Measurements from ENCODE around the gene PI16. TPM values are rescaled to one million over a fixed set of nuclear protein-coding genes. Genes with fewer than 3 reads are reported as not detected.

PI16 gene
- polyA plus RNA-seq, 1 of the 3 experiments (the other 2 are of a cell fraction): 0.02 TPM

DNA sequence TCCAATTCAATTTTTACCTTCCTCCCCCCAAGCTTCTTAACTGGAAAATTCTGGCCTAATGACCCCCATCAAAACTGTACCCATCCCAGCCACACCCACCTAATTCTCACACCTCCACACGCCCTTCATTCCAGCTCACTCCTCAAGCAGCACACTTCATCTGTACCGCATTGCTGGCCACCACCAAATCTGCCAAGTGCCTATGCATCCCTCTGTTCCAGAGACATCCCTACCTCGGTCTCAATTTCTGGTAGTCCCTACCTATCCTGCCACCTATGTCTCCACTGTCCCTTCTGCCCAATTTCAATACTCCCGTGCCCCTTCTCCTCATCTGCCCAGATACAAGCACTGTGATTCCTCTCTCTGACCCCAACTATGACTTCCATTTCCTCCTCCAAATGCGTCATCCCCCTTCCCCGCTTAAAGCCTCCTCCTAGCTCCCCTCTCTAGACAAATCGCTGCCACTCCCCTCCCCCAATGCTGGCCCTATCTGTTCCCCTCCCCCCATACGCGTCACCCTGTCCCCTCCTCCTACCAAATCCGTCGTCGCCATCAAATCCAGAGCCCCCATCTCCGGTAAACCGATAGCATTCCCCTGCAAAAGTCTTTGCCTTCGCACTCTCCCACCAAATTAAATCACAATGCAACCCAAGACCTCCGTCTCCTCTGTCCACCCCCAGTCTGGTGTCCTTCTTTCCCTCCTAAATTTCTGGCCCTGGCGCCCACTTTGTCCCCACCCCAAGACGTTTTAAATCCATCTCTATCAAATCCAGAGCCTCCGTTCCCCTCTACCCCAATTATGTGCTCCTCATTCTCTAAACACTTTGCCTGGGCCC lies 30.3 kb downstream of the PI16 start:
- 15% methylated on average over 19 of the region's 19 CpGs for WGBS (ENCODE audit: low lambda C conversion rate)
- Histone ChIP-seq H3K27me3 (ENCODE audit: insufficient read depth) (no peaks in the 10 kb centered on the region), H3K36me3 (replicated peaks in 1 of 2; ENCODE audit: control insufficient read depth in 1 of 2, insufficient read depth in 2 of 2, low read length in 1 of 2) (peaks cover 0 to 3% of the 10 kb centered on the region in 2 experiments), H3K4me2 (peak overlapping the region; percentile 82), H3K9me3 (no peaks in the 10 kb centered on the region), H3K9ac (peak overlapping the region; percentile 100), H3K79me2 (ENCODE audit: insufficient read depth) (peaks cover 62% of the 10 kb centered on the region), H3K4me3 (ENCODE audit: low read depth in 2 of 2, low read length in 1 of 2) (peak overlapping the region; percentile 93 to 95), H2AFZ (ENCODE audit: low read depth) (no peak overlapping the region; the same call in 1 of the 2 replicates), H4K20me1 (ENCODE audit: insufficient read depth) (peaks cover 49% of the 10 kb centered on the region), H3K4me1 (ENCODE audit: control insufficient read depth in 1 of 2, insufficient read depth in 2 of 2, low read depth in 1 of 2, low read length in 1 of 2) (peaks cover 3 to 21% of the 10 kb centered on the region in 2 experiments; a peak in 2 of 4 replicates), H3F3A (replicated peaks; ENCODE audit: insufficient read depth) (no peaks in the 10 kb centered on the region), H3K9me2 (no peaks in the 10 kb centered on the region), H3K27ac (ENCODE audit: low read depth in 2 of 2, low read length in 1 of 2) (peak overlapping the region; percentile 64 to 72; a peak in 3 of 4 replicates)
- POLR2A ChIA-PET: no interaction called here
- peak; percentile 73 for DNase-seq
- TF ChIP-seq MEF2A (IDR thresholded peaks at IDR 0.05; ENCODE audit: borderline replicate concordance, low read depth): no peak
- TF ChIP-seq EP300 (IDR thresholded peaks at IDR 0.05; ENCODE audit: borderline replicate concordance in 1 of 2, low read depth in 1 of 2, low read length in 1 of 2): no peak
- TF ChIP-seq, protein P1, sequence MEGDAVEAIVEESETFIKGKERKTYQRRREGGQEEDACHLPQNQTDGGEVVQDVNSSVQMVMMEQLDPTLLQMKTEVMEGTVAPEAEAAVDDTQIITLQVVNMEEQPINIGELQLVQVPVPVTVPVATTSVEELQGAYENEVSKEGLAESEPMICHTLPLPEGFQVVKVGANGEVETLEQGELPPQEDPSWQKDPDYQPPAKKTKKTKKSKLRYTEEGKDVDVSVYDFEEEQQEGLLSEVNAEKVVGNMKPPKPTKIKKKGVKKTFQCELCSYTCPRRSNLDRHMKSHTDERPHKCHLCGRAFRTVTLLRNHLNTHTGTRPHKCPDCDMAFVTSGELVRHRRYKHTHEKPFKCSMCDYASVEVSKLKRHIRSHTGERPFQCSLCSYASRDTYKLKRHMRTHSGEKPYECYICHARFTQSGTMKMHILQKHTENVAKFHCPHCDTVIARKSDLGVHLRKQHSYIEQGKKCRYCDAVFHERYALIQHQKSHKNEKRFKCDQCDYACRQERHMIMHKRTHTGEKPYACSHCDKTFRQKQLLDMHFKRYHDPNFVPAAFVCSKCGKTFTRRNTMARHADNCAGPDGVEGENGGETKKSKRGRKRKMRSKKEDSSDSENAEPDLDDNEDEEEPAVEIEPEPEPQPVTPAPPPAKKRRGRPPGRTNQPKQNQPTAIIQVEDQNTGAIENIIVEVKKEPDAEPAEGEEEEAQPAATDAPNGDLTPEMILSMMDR (IDR thresholded peaks at IDR 0.05): no peak
- TF ChIP-seq MXI1 (IDR thresholded peaks at IDR 0.05; ENCODE audit: low read depth, low read length): no peak
- TF ChIP-seq CHD2 (IDR thresholded peaks at IDR 0.05; ENCODE audit: low read length, partially characterized antibody): peak; percentile 97
- TF ChIP-seq TCF12 (IDR thresholded peaks at IDR 0.05): peak; percentile 18; the same call in 1 of the 2 replicates
- TF ChIP-seq FOXJ3 (CRISPR knock-in tag; IDR thresholded peaks at IDR 0.05): no peak
- CTCF ChIA-PET: interaction anchor here (1.0 to 7.8 kb wide), 4 partner anchors 34 to 219 kb away, joined by 3 to 54 read pairs (median 5); no protein-coding TSS in a partner anchor

DNA sequence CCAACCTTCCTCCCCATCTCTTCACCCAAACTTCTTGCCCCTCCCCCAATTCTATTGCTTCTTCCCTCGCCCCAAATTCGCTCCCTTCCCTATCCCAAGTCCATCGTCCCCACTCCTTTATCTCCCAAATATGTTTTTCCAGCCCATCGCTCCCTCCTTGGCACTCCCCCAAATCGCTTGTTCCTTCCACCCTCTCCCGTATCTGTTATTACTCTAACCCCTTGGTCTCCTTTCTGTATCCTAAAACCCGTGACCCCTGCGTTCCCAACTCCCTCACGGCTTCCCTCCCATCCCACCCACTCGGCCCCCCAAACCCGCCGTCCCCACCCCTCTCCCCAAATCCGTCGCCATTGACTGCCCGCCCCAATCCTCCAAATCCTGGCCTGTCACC lies 30.9 kb downstream of the PI16 start:
- Histone ChIP-seq H3K4me3 (ENCODE audit: low read depth in 2 of 2, low read length in 1 of 2) (peak overlapping the region; percentile 93 to 95), H3K36me3 (replicated peaks in 1 of 2; ENCODE audit: control insufficient read depth in 1 of 2, insufficient read depth in 2 of 2, low read length in 1 of 2) (peaks cover 0 to 2% of the 10 kb centered on the region in 2 experiments), H2AFZ (ENCODE audit: low read depth) (peak overlapping the region; percentile 42; the same call in 1 of the 2 replicates), H3F3A (replicated peaks; ENCODE audit: insufficient read depth) (no peaks in the 10 kb centered on the region), H3K27me3 (ENCODE audit: insufficient read depth) (no peaks in the 10 kb centered on the region; the same call in 1 of the 2 replicates), H3K79me2 (ENCODE audit: insufficient read depth) (peaks cover 55% of the 10 kb centered on the region), H3K9me2 (no peaks in the 10 kb centered on the region), H3K9ac (peak overlapping the region; percentile 100), H4K20me1 (ENCODE audit: insufficient read depth) (peaks cover 43% of the 10 kb centered on the region), H3K9me3 (no peaks in the 10 kb centered on the region), H3K27ac (ENCODE audit: low read depth in 2 of 2, low read length in 1 of 2) (peak overlapping the region; percentile 64 to 72; a peak in 3 of 4 replicates), H3K4me1 (ENCODE audit: control insufficient read depth in 1 of 2, insufficient read depth in 2 of 2, low read depth in 1 of 2, low read length in 1 of 2) (peaks cover 0 to 21% of the 10 kb centered on the region in 2 experiments; a peak in 2 of 4 replicates), H3K4me2 (peak overlapping the region; percentile 82)
- ChIA-PET POLR2A (interaction anchor here (0.6 to 2.2 kb wide), 8 partner anchors 12 to 218 kb away, joined by 3 to 16 read pairs (median 3); partner anchors contain the start of genes C6orf89 and PIM1), CTCF (interaction anchor here (1.0 to 7.8 kb wide), 7 partner anchors 33 to 219 kb away, joined by 3 to 54 read pairs (median 4); partner anchors contain the start of gene C6orf89)
- under 1% methylated on average over 15 of the region's 15 CpGs for WGBS (ENCODE audit: low lambda C conversion rate)
- TF ChIP-seq RAD21 (IDR thresholded peaks at IDR 0.05; ENCODE audit: low read length) (no peak), RXRA (IDR thresholded peaks at IDR 0.05; ENCODE audit: borderline replicate concordance, low read depth) (no peak), NRF1 (IDR thresholded peaks at IDR 0.05; ENCODE audit: low read depth, low read length) (no peak), GATA2 (CRISPR knock-in tag; IDR thresholded peaks at IDR 0.05) (no peak), RFX5 (IDR thresholded peaks at IDR 0.05; ENCODE audit: low read length) (no peak), EP300 (IDR thresholded peaks at IDR 0.05; ENCODE audit: borderline replicate concordance in 1 of 2, low read depth in 1 of 2, low read length in 1 of 2) (no peak)
- TF ChIP-seq, protein P2, sequence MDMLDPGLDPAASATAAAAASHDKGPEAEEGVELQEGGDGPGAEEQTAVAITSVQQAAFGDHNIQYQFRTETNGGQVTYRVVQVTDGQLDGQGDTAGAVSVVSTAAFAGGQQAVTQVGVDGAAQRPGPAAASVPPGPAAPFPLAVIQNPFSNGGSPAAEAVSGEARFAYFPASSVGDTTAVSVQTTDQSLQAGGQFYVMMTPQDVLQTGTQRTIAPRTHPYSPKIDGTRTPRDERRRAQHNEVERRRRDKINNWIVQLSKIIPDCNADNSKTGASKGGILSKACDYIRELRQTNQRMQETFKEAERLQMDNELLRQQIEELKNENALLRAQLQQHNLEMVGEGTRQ (IDR thresholded peaks at IDR 0.05; ENCODE audit: borderline replicate concordance, low read depth, low read length): no peak
- TF ChIP-seq, protein P3, sequence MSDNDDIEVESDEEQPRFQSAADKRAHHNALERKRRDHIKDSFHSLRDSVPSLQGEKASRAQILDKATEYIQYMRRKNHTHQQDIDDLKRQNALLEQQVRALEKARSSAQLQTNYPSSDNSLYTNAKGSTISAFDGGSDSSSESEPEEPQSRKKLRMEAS (IDR thresholded peaks at IDR 0.05; ENCODE audit: low read depth): no peak
- TF ChIP-seq, protein P4, sequence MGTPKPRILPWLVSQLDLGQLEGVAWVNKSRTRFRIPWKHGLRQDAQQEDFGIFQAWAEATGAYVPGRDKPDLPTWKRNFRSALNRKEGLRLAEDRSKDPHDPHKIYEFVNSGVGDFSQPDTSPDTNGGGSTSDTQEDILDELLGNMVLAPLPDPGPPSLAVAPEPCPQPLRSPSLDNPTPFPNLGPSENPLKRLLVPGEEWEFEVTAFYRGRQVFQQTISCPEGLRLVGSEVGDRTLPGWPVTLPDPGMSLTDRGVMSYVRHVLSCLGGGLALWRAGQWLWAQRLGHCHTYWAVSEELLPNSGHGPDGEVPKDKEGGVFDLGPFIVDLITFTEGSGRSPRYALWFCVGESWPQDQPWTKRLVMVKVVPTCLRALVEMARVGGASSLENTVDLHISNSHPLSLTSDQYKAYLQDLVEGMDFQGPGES (IDR thresholded peaks at IDR 0.05; ENCODE audit: low read depth, low read length): no peak
- DNase-seq: no peak
